DND-41 (cell line): ENCODE data around the gene LEUTX.

Experiments
- EZH2 ChIP-seq: IDR thresholded peaks from 3 replicates; pipeline ENCODE4 v1.6.1; 2012; ENCODE audit warnings: borderline replicate concordance, low read depth, mild to moderate bottlenecking, moderate library complexity, low read length, inconsistent platforms; ENCODE audit not compliant: severe bottlenecking
- TF ChIP-seq, protein P1 (sequence below): IDR thresholded peaks from 2 replicates; pipeline ENCODE4 v1.5.1; 2012; ENCODE audit warnings: borderline replicate concordance, low read length, moderate library complexity, mild to moderate bottlenecking; ENCODE audit not compliant: poor library complexity, severe bottlenecking; ENCODE audit errors: extremely low read depth

DNA sequence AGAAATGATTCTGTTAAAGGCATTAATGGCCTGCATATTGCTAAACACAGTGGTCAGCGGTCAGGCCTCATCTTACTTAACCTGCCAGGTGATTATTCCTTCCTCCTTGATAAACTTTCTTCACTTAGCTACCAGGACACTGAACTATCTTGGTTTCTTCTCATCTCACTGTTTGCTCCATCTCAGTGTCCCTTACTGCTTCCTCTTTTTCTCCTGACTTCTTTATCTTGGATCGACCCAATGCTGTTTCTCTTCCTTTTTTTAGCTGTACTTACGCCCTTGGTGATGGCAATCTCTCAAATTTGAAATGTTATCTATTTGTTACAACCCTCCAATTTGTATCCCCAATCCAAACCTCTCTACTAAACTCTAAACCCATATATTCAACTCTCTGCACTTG is 33.0 kb upstream of the LEUTX start:
- no peak for TF ChIP-seq EZH2
- TF ChIP-seq, protein P1, sequence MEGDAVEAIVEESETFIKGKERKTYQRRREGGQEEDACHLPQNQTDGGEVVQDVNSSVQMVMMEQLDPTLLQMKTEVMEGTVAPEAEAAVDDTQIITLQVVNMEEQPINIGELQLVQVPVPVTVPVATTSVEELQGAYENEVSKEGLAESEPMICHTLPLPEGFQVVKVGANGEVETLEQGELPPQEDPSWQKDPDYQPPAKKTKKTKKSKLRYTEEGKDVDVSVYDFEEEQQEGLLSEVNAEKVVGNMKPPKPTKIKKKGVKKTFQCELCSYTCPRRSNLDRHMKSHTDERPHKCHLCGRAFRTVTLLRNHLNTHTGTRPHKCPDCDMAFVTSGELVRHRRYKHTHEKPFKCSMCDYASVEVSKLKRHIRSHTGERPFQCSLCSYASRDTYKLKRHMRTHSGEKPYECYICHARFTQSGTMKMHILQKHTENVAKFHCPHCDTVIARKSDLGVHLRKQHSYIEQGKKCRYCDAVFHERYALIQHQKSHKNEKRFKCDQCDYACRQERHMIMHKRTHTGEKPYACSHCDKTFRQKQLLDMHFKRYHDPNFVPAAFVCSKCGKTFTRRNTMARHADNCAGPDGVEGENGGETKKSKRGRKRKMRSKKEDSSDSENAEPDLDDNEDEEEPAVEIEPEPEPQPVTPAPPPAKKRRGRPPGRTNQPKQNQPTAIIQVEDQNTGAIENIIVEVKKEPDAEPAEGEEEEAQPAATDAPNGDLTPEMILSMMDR: no peak
